Panc1 (cell line): ENCODE data around the gene ASXL2. TPM values are rescaled to one million over a fixed set of nuclear protein-coding genes. Genes with fewer than 3 reads are reported as not detected.
A peak's percentile ranks its signal among the peaks of the same experiment; 100 is the strongest.

ENCODE experiments used
- ATAC-seq: fragments of 200-7000 bp; cut with Tn5 transposase; 2 replicates; pipeline ENCODE4 v1.9.1; 2020; ENCODE audit warnings: mild to moderate bottlenecking, moderate library complexity
- BruUV-seq: library from RNA; stranded (reverse); fragments of 400-500 nt; replicated peaks from 2 replicates; lab custom pipeline; 2021; lab: Mats Ljungman, UMichigan
- CTCF ChIA-PET: fragments of 300-600 bp; sonication (Branson Sonifier 250); formaldehyde crosslinking; loops from one replicate; lab custom pipeline; 2022; ENCODE audit warnings: antibody characterized with exemption; lab: Charles Lee
- POLR2A ChIA-PET: fragments of 300-600 bp; sonication (Branson Sonifier 250); formaldehyde crosslinking; loops from one replicate; lab custom pipeline; 2022; ENCODE audit warnings: antibody characterized with exemption; lab: Charles Lee
- DNase-seq: peaks from one replicate; pipeline ENCODE4 v3.0.0-alpha.2; 2010; ENCODE audit warnings: low read depth, low spot score
- H3K27ac ChIP-seq: 2 replicates; pipeline ENCODE4 v1.5.1; 2011; ENCODE audit warnings: mild to moderate bottlenecking, low read length, inconsistent platforms
- H3K27me3 ChIP-seq: fragments of 200-500 bp; sonication (Bioruptor generic); 2 replicates; pipeline ENCODE4 v1.6.0; 2014; ENCODE audit warnings: low read length, inconsistent platforms; ENCODE audit not compliant: control insufficient read depth, insufficient read depth
- H3K36me3 ChIP-seq: fragments of 200-500 bp; sonication (Bioruptor generic); 2 replicates; pipeline ENCODE4 v1.5.1; 2014; ENCODE audit warnings: inconsistent platforms, mild to moderate bottlenecking, low read length, moderate library complexity; ENCODE audit not compliant: control insufficient read depth, insufficient read depth
- H3K4me1 ChIP-seq: 2 replicates; pipeline ENCODE4 v1.5.1; 2011; ENCODE audit warnings: inconsistent platforms, mild to moderate bottlenecking, low read length, moderate library complexity; ENCODE audit not compliant: control insufficient read depth, insufficient read depth
- H3K4me3 ChIP-seq, 2 experiments: 2 replicates each; pipeline ENCODE4 v1.5.1; 2011 to 2012; ENCODE audit warnings: low read depth in 2 of 2, low read length in 2 of 2, mild to moderate bottlenecking in 2 of 2, inconsistent platforms in 1 of 2, moderate library complexity in 1 of 2
- H3K9me3 ChIP-seq: fragments of 200-500 bp; sonication (Bioruptor generic); 2 replicates; pipeline ENCODE4 v1.5.1; 2014; ENCODE audit warnings: low read depth, mild to moderate bottlenecking, inconsistent platforms, low read length, moderate library complexity; ENCODE audit not compliant: control insufficient read depth, insufficient read depth
- CTCF ChIP-seq: fragments of 450-650 bp; IDR thresholded peaks from 2 replicates; pipeline ENCODE4 v1.5.1; 2017; ENCODE audit warnings: mild to moderate bottlenecking
- POLR2AphosphoS5 ChIP-seq: IDR thresholded peaks from 2 replicates; pipeline ENCODE4 v1.6.1; 2012; ENCODE audit warnings: mild to moderate bottlenecking, low read depth, low read length, moderate library complexity
- REST ChIP-seq, 2 experiments: IDR thresholded peaks; 2 replicates each; pipeline ENCODE4 v1.6.1; 2011 to 2012; ENCODE audit warnings: low read depth in 2 of 2, control low read depth in 1 of 2, low read length in 1 of 2, mild to moderate bottlenecking in 1 of 2, moderate library complexity in 1 of 2; ENCODE audit not compliant: insufficient read depth in 1 of 2
- SIN3A ChIP-seq: IDR thresholded peaks from 2 replicates; pipeline ENCODE4 v1.6.1; 2012; ENCODE audit warnings: low read depth, mild to moderate bottlenecking, low read length, moderate library complexity, borderline replicate concordance; ENCODE audit not compliant: insufficient read depth
- TCF7L2 ChIP-seq: IDR thresholded peaks from 2 replicates; pipeline ENCODE4 v1.6.1; 2011; ENCODE audit warnings: mild to moderate bottlenecking, low read depth, low read length, inconsistent platforms
- in situ Hi-C: cut with HindIII; loops from 2 replicates; pipeline ENCODE4 v1.10.0; 2016; ENCODE audit warnings: low sequenced_read_pairs, low pct_unique_long_range_greater_than_20kb
- intact Hi-C: fragments of 100-400 bp; cut with micrococcal nuclease; formaldehyde crosslinking; loops from one replicate; pipeline ENCODE4 v1.10.0; 2022; ENCODE audit not compliant: unreplicated experiment
- total RNA-seq: library from RNA; stranded (reverse); gene quantifications from one replicate; pipeline ENCODE4 v1.2.1, GENCODE V29; 2021; ENCODE audit not compliant: unreplicated experiment

ASXL2 gene
- total RNA-seq, 1 experiment from 2014 or later = 43.4 TPM

DNA sequence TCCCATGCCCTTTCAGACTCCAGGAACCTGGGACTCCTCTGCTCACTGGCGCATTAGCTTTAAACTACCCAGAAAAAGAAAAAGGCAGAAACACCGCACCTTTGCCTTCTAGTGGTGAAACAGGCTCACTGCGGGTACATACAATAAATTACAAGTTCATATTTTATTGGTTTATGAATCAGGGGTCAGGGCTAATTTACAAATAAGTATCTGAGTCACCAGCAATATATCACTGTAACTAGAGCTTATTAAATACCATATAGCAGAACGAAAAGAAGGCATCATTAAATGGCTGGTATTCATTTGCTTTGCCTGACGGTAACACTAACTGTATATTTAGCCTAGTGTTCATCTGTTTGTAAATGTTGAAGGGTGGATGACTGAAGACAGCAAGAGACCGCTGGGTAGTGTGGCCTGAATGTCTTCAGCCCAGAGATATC, 178.0 kb downstream of the ASXL2 start:
- Histone ChIP-seq H3K4me1 (peaks cover 13% of the 10 kb centered on the region), H3K27me3 (no peaks in the 10 kb centered on the region), H3K4me3 (no peak overlapping the region), H3K9me3 (no peaks in the 10 kb centered on the region), H3K27ac (no peak overlapping the region), H3K36me3 (no peaks in the 10 kb centered on the region)
- no TSS peak for BruUV-seq
- CTCF ChIA-PET = interaction anchor here (0.9 to 4.7 kb wide), 3 partner anchors 15 to 93 kb away, joined by 4 to 25 read pairs (median 5); no protein-coding TSS in a partner anchor
- TF ChIP-seq REST (IDR thresholded peaks at IDR 0.05; ENCODE audit: insufficient read depth in 1 of 2, low read depth in 2 of 2, low read length in 1 of 2) (no peak), TCF7L2 (0 out of 2 replicates have a peak, but pooled peaks have one; percentile 46), SIN3A (no peak), POLR2AphosphoS5 (no peak), CTCF (peak; percentile 89)
- POLR2A ChIA-PET = no interaction called here
- ATAC-seq (peak; percentile 78), DNase-seq (peak; percentile 61)
- intact Hi-C loops = no loop called here
- in situ Hi-C loops = no loop called here

GRCh38 chr2:25699216-25699615, 179.1 kb downstream of the ASXL2 start:
- DNase-seq (no peak), ATAC-seq (no peak)
- no peaks in the 10 kb centered on the region for H3K9me3 ChIP-seq
- intact Hi-C loops = no loop called here
- ChIA-PET CTCF (interaction anchor here (0.7 to 4.7 kb wide), 4 partner anchors 10 to 92 kb away, joined by 3 to 25 read pairs (median 4); no protein-coding TSS in a partner anchor), POLR2A (interaction anchor here (1.1 kb wide), 1 partner anchor 89 kb away, joined by 3 read pairs; no protein-coding TSS in a partner anchor)
- in situ Hi-C loops = no loop called here
- TF ChIP-seq TCF7L2 (no peak), CTCF (no peak), REST (IDR thresholded peaks at IDR 0.05; ENCODE audit: insufficient read depth in 1 of 2, low read depth in 2 of 2, low read length in 1 of 2) (no peak), SIN3A (no peak), POLR2AphosphoS5 (no peak)
- H3K4me1 ChIP-seq = peaks cover 13% of the 10 kb centered on the region
- H3K27me3 ChIP-seq = no peaks in the 10 kb centered on the region
- H3K36me3 ChIP-seq = no peaks in the 10 kb centered on the region
- H3K4me3 ChIP-seq = no peak overlapping the region
- BruUV-seq = no TSS peak
- H3K27ac ChIP-seq = no peak overlapping the region
